ENCODE results near the gene HMCN2. TPM values are rescaled to one million over a fixed set of nuclear protein-coding genes. Genes with fewer than 3 reads are reported as not detected.

Gene HMCN2
- total RNA-seq, 1 donor from 2014 or later: 5.8 TPM

DNA sequence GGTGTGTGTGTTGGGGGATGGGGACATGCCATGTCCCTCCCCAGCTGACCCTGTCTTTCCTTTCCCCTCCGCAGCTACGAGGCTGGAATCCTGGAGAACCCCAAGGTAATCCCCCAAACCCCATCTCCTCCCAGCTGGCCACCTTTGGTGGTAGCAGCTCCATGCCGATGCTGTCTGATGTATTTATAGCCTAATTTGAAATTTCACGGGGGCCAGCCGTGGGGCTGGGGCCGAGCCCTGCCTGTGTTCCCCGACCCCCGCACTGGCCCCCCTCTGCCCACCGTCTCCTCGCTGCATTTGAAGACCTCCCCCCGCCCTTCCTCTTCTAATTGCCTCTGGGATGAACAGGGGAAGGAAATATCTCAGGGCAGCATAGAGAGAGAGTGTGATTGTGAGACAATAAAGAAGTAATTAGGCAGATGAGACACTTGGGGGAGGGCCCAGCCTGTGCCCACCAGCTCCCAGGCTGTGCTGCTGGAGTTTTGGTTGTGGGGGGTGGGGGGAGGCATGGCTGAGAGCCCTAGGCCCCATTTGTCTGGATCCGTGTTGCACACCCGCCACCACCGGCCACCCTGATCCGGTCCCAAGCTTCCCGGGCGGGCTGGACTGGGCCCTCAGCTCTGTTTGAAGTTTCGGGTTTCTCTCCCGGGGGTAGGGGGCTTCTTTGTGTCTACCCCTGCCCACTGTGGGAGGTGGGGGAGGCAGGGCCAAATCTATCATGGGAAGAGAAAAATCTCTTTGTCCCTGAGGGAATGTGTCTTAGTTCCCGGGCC lies 206.0 kb downstream of the HMCN2 start:
- no peak overlapping the region for H3K27ac Mint-ChIP-seq
- H3K4me3 Mint-ChIP-seq: no peak overlapping the region
- peaks cover 13% of the 10 kb centered on the region for H3K4me1 Mint-ChIP-seq
- no peaks in the 10 kb centered on the region for H3K9me3 Mint-ChIP-seq
- peaks cover 8% of the 10 kb centered on the region for H3K36me3 Mint-ChIP-seq
- no peaks in the 10 kb centered on the region for H3K27me3 Mint-ChIP-seq (ENCODE audit: low read depth)
- TF ChIP-seq, protein P1, sequence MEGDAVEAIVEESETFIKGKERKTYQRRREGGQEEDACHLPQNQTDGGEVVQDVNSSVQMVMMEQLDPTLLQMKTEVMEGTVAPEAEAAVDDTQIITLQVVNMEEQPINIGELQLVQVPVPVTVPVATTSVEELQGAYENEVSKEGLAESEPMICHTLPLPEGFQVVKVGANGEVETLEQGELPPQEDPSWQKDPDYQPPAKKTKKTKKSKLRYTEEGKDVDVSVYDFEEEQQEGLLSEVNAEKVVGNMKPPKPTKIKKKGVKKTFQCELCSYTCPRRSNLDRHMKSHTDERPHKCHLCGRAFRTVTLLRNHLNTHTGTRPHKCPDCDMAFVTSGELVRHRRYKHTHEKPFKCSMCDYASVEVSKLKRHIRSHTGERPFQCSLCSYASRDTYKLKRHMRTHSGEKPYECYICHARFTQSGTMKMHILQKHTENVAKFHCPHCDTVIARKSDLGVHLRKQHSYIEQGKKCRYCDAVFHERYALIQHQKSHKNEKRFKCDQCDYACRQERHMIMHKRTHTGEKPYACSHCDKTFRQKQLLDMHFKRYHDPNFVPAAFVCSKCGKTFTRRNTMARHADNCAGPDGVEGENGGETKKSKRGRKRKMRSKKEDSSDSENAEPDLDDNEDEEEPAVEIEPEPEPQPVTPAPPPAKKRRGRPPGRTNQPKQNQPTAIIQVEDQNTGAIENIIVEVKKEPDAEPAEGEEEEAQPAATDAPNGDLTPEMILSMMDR (IDR thresholded peaks at IDR 0.05; ENCODE audit: unreplicated experiment): no peak
- no peak for DNase-seq (ENCODE audit: low spot score in 2 of 2, unreplicated experiment in 2 of 2)

DNA sequence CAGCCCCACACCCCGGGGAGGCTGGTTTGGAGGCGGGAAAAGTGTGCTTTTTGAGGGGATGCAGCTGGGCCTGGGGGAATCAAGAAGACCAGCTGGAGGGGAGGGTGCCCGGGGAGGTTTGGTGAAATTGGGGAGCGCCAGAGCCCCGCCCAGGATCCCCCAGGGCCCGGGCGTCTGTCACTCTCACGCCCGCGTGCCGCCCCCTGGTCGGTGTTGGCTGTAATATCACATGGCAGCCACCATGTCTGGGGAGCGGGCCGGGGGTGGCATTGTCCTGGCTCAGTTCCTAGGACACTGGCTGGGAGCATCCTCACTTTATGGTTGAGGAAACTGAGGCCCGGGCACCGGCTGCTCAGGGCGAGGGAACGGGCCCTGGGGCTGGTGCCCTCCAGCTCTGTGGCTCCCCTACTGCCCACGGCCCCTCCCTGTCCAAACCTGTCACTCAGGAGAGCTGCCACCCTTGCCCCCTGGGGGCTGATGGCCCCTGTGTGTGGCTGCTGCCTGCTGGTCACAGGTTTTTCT lies 206.7 kb downstream of the HMCN2 start:
- no peak overlapping the region for H3K27ac Mint-ChIP-seq
- no peak for DNase-seq (ENCODE audit: low spot score in 2 of 2, unreplicated experiment in 2 of 2)
- TF ChIP-seq, protein P1 (IDR thresholded peaks at IDR 0.05; ENCODE audit: unreplicated experiment): no peak
- no peaks in the 10 kb centered on the region for H3K9me3 Mint-ChIP-seq
- no peaks in the 10 kb centered on the region for H3K27me3 Mint-ChIP-seq (ENCODE audit: low read depth)
- H3K4me3 Mint-ChIP-seq: no peak overlapping the region
- H3K36me3 Mint-ChIP-seq: peaks cover 8% of the 10 kb centered on the region
- peaks cover 12% of the 10 kb centered on the region for H3K4me1 Mint-ChIP-seq

DNA sequence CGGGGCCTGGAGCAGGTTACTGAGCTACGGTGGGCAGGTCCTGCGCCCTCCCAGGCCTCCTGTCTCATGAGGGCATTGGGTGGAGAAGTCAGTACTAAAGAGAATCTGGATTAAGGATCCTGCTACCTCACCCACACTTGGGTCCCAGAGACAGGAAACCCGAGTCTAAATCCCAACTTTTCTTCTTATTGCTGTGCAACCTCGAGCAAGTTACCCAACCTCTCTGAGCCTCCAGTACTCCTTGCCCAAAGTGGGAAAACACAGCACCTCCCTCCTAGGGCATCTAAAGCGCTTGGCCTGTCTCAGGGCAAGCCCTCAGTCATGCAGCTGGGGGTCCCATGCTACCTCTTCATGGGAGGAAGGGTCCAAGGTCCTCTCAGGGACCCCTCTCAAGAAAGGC lies 207.4 kb downstream of the HMCN2 start:
- no peak for DNase-seq (ENCODE audit: low spot score in 2 of 2, unreplicated experiment in 2 of 2)
- Mint-ChIP-seq H3K27ac (no peak overlapping the region), H3K36me3 (peaks cover 4% of the 10 kb centered on the region), H3K27me3 (ENCODE audit: low read depth) (no peaks in the 10 kb centered on the region), H3K4me1 (peaks cover 7% of the 10 kb centered on the region), H3K9me3 (no peaks in the 10 kb centered on the region), H3K4me3 (no peak overlapping the region)
- TF ChIP-seq, protein P1 (IDR thresholded peaks at IDR 0.05; ENCODE audit: unreplicated experiment): no peak

DNA sequence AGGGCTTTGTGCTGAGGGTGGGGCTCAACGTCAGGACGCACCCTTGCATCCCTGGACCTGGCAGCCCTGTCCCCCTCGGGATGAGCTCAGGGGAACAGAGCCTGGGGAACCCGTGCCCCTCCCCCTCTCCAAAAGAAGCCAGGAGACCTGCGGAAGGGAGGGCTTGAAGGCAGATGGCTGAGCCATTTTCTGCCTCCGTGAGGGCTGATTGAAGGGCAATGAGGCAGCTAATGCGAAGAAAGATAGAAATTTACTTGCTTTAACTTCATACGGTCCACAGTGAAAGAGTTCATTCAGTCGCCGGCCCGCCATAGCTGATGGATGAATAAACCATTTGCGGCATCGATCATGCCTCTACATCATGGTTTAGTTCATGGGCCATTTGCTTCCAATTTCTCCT lies 208.0 kb downstream of the HMCN2 start:
- TF ChIP-seq, protein P1 (IDR thresholded peaks at IDR 0.05; ENCODE audit: unreplicated experiment): no peak
- peaks cover 7% of the 10 kb centered on the region for H3K4me1 Mint-ChIP-seq
- no peaks in the 10 kb centered on the region for H3K9me3 Mint-ChIP-seq
- H3K36me3 Mint-ChIP-seq: peaks cover 4% of the 10 kb centered on the region
- DNase-seq (ENCODE audit: low spot score in 2 of 2, unreplicated experiment in 2 of 2): no peak
- no peak overlapping the region for H3K27ac Mint-ChIP-seq
- no peaks in the 10 kb centered on the region for H3K27me3 Mint-ChIP-seq (ENCODE audit: low read depth)
- no peak overlapping the region for H3K4me3 Mint-ChIP-seq

DNA sequence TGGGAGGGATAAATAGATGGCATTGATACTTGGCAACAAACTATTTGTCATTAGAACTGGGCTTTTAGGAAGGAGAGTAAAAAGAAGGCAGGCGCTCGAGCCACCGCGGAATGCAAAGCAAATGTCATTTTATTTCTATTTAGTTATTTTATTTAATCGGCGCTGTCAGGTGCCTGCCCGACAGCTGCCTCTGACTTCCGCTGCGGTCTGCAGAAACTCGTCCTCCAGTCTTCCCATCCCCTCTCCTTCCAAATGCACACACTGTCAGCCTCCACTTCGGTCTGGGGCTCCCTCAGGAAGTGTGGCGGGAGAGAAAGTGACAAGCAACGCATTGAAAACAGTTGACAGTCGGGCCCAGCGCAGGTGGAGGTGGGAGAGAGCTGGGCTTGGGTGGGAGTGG lies 208.5 kb downstream of the HMCN2 start:
- Mint-ChIP-seq H3K4me3 (no peak overlapping the region), H3K9me3 (no peaks in the 10 kb centered on the region), H3K27ac (no peak overlapping the region), H3K4me1 (peaks cover 8% of the 10 kb centered on the region), H3K27me3 (ENCODE audit: low read depth) (no peaks in the 10 kb centered on the region), H3K36me3 (peaks cover 4% of the 10 kb centered on the region)
- DNase-seq (ENCODE audit: low spot score in 2 of 2, unreplicated experiment in 2 of 2): no peak
- TF ChIP-seq, protein P1 (IDR thresholded peaks at IDR 0.05; ENCODE audit: unreplicated experiment): no peak

All from mesothelial cell of epicardium (in vitro differentiated cells).